Epithelial cell of esophagus (primary cell): ENCODE data around the gene SDC4.

Source experiments
- DNase-seq: peaks from one replicate; pipeline ENCODE4 v3.0.0; 2010; ENCODE audit warnings: low read depth
- H3K4me3 ChIP-seq: 2 replicates; pipeline ENCODE4 v1.5.1; 2011; ENCODE audit warnings: mild to moderate bottlenecking, low read length, control low read depth
- TF ChIP-seq, protein P1 (sequence below): IDR thresholded peaks from 2 replicates; pipeline ENCODE4 v1.5.1; 2011; ENCODE audit warnings: low read depth, mild to moderate bottlenecking, low read length, control low read depth, inconsistent platforms; ENCODE audit not compliant: insufficient read depth; ENCODE audit errors: missing control alignments

SDC4 gene

GRCh38 chr20:45290677-45291355 lies 57.4 kb downstream of the SDC4 start:
- DNase-seq = peak; percentile 74
- TF ChIP-seq, protein P1, sequence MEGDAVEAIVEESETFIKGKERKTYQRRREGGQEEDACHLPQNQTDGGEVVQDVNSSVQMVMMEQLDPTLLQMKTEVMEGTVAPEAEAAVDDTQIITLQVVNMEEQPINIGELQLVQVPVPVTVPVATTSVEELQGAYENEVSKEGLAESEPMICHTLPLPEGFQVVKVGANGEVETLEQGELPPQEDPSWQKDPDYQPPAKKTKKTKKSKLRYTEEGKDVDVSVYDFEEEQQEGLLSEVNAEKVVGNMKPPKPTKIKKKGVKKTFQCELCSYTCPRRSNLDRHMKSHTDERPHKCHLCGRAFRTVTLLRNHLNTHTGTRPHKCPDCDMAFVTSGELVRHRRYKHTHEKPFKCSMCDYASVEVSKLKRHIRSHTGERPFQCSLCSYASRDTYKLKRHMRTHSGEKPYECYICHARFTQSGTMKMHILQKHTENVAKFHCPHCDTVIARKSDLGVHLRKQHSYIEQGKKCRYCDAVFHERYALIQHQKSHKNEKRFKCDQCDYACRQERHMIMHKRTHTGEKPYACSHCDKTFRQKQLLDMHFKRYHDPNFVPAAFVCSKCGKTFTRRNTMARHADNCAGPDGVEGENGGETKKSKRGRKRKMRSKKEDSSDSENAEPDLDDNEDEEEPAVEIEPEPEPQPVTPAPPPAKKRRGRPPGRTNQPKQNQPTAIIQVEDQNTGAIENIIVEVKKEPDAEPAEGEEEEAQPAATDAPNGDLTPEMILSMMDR = peak; percentile 91
- no peak overlapping the region for H3K4me3 ChIP-seq

- no peak overlapping the region for H3K4me3 ChIP-seq
- TF ChIP-seq, protein P1 = no peak
- DNase-seq = no peak
Observed at GRCh38 chr20:45289942-45290676, 58.1 kb downstream of the SDC4 start.

- H3K4me3 ChIP-seq = no peak overlapping the region
- TF ChIP-seq, protein P1 = no peak
- DNase-seq = no peak
Observed at GRCh38 chr20:45288860-45289259, 59.4 kb downstream of the SDC4 start.

GRCh38 chr20:45288376-45288775 lies 59.8 kb downstream of the SDC4 start:
- TF ChIP-seq, protein P1 = no peak
- H3K4me3 ChIP-seq = no peak overlapping the region
- no peak for DNase-seq

DNA sequence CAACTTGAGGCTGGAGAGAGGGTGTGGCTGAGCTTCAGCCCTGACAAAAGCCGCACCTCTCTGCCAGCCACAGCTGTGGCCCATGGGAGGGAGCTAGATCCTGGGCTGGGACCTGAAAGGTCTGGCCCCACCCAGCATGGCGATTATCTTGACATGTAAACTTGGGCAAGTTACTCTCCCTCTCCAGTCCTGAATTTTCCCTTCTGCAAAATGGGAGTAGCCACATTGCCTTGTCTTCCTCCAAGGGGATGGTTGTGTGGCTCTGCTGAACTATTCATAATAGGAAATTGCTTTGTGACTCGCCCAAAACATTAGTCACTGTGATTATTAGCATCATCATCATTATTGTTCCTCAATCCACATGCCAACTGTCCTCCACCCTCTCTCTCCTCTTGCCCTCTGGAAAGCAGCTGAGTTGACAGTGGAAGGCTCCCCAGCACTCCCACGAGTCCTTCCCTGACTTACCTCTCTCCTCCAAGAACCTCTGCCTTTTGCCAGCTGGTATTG lies 64.6 kb downstream of the SDC4 start:
- TF ChIP-seq, protein P1 = no peak
- H3K4me3 ChIP-seq = no peak overlapping the region
- peak; percentile 82 for DNase-seq

DNA sequence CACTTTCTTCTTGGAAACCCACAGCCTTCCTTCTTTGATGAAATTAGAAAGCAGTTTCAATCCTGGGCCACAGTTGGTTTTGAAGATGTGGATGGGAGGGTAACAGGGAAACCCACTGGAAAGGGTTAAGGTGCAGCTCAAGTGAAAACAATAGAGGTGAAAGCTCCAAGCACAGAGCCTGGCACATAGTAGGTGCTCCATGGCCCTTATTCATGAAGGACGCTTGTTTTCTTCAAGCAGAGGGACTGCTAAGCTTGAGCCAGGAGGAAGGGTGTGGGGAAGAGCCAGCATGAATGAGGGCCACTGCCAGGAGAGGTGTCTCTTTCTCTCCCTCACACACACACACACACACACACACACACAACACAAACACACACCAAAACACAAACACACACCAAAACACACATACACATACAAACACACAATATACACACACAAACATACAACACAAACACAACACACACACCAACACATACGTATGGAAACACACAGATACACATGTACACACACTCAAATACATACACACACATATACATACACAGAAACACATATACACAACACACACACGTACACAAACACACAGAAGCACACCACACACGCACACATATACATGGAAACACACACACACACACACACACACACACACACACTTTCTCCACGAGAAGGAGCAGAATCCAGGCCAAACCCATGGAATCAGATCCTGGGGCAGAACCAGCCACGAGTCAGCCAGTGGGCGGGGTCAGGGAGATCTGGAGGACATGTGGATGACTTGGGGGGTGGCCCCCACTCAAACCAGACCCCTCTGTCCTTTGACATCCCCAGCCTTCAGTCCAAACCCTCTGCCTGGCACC lies 65.3 kb downstream of the SDC4 start:
- DNase-seq = no peak
- TF ChIP-seq, protein P1 = no peak
- no peak overlapping the region for H3K4me3 ChIP-seq
